Stomach (tissue), 4 donors: ENCODE results near the gene SLC13A2.

Source experiments
- EP300 ChIP-seq: sonication (generic); formaldehyde crosslinking; IDR thresholded peaks from one replicate; pipeline ENCODE4 v1.6.1; 2017; ENCODE audit warnings: antibody characterized with exemption
- POLR2A ChIP-seq, 4 donors: fragments of 450-650 bp; IDR thresholded peaks; one replicate each; pipeline ENCODE4 v1.6.1; 2016; ENCODE audit warnings: antibody characterized with exemption in 4 of 4, control low read depth in 2 of 4, mild to moderate bottlenecking in 1 of 4, moderate library complexity in 1 of 4
- POLR2AphosphoS5 ChIP-seq, 3 donors: sonication (generic); formaldehyde crosslinking; IDR thresholded peaks; one replicate each; pipeline ENCODE4 v1.6.1; 2016; ENCODE audit warnings: antibody characterized with exemption in 3 of 3
- TF ChIP-seq, protein P1 (sequence below), 7 experiments: fragments of 450-650 bp in 4 of 7; fragments of 200-600 bp in 3 of 7; sonication (generic) in 3 of 7; IDR thresholded peaks; one replicate each; pipeline ENCODE4 v1.5.1; 2016 to 2019; ENCODE audit warnings: antibody characterized with exemption in 7 of 7, control low read depth in 2 of 7, mild to moderate bottlenecking in 1 of 7

DNA sequence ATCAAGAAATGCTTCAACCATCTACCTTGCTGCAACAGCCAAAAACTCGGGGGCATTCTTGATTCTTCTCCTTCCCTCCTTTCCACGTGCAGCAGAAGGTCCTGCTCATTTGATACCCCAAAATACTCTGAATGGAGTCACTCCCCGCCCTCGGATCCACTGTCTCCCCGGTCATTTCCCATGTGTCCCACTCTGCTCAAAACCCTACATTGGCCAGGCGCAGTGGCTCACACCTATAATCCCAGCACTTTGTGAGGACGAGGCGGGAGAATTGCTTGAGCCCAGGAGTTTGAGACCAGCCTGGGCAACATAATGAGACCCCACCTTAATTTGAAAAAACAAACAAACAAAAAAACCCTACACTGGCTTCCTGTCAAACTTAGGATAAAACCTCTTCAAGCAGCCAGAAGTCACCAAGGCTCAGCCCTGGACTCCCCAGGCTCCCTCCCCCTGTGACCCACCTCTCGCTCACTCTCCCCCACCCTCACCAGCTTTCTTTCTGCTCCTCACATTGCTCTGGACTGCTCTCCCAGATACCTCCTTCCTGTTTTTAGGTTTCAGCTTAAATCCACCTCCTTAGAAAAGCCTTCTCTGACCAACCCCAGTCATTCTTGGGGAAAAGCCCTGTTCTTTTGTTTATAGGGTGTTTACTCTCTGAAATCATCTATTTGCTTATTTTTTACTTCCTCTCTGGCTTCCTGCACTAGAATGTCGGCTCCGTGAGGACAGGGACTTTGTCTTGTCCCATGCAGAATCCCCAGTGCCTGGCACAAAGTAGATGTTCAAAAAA, 2.8 kb downstream of the SLC13A2 start:
- TF ChIP-seq, protein P1, sequence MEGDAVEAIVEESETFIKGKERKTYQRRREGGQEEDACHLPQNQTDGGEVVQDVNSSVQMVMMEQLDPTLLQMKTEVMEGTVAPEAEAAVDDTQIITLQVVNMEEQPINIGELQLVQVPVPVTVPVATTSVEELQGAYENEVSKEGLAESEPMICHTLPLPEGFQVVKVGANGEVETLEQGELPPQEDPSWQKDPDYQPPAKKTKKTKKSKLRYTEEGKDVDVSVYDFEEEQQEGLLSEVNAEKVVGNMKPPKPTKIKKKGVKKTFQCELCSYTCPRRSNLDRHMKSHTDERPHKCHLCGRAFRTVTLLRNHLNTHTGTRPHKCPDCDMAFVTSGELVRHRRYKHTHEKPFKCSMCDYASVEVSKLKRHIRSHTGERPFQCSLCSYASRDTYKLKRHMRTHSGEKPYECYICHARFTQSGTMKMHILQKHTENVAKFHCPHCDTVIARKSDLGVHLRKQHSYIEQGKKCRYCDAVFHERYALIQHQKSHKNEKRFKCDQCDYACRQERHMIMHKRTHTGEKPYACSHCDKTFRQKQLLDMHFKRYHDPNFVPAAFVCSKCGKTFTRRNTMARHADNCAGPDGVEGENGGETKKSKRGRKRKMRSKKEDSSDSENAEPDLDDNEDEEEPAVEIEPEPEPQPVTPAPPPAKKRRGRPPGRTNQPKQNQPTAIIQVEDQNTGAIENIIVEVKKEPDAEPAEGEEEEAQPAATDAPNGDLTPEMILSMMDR (IDR thresholded peaks at IDR 0.05): no peak
- TF ChIP-seq POLR2A (IDR thresholded peaks at IDR 0.05) (no peak), POLR2AphosphoS5 (IDR thresholded peaks at IDR 0.05) (no peak), EP300 (no peak)
